Activated CD4-positive, alpha-beta T cell treated with anti-CD3 and anti-CD28 coated beads, Interleukin-2, Interleukin-6, amounts not matched to agents 100 ng/mL and 50 ng/mL, durations not matched to agents 16 hours and 8 hours (primary cell): ENCODE measurements around the gene CBFA2T2.

Experiments
- DNase-seq: peaks from one replicate; pipeline ENCODE4 v3.0.0-alpha.2; 2020

CBFA2T2 gene

GRCh38 chr20:33669873-33670640 is 180.2 kb downstream of the CBFA2T2 start:
- no peak for DNase-seq

GRCh38 chr20:33670715-33671499 is 181.0 kb downstream of the CBFA2T2 start:
- no peak for DNase-seq

- no peak for DNase-seq
Observed at GRCh38 chr20:33671573-33672288, 181.8 kb downstream of the CBFA2T2 start.

- DNase-seq = no peak
Observed at GRCh38 chr20:33672426-33673113, 182.7 kb downstream of the CBFA2T2 start.

GRCh38 chr20:33673114-33673409 is 183.2 kb downstream of the CBFA2T2 start:
- DNase-seq = no peak

- no peak for DNase-seq
Observed at GRCh38 chr20:33673410-33674293, 183.8 kb downstream of the CBFA2T2 start.

GRCh38 chr20:33674294-33675135 is 184.6 kb downstream of the CBFA2T2 start, which contains the start of gene NECAB3:
NECAB3 (minus strand) TSS chr20:33674428; CDS start chr20:33674352, 76 bp downstream.
- DNase-seq = peak; percentile 78

GRCh38 chr20:33675136-33675959 is 185.5 kb downstream of the CBFA2T2 start:
- DNase-seq = no peak

- DNase-seq = no peak
Observed at GRCh38 chr20:33676121-33676520, 186.2 kb downstream of the CBFA2T2 start.

- DNase-seq = no peak
Observed at GRCh38 chr20:33676652-33677645, 187.1 kb downstream of the CBFA2T2 start.

- DNase-seq = no peak
Observed at GRCh38 chr20:33677991-33678702, 188.3 kb downstream of the CBFA2T2 start.

- peak; percentile 80 for DNase-seq
Observed at GRCh38 chr20:33679758-33680485, 190.0 kb downstream of the CBFA2T2 start.

GRCh38 chr20:33680686-33681085 is 190.8 kb downstream of the CBFA2T2 start:
- no peak for DNase-seq

GRCh38 chr20:33681288-33681687 is 191.4 kb downstream of the CBFA2T2 start:
- DNase-seq = no peak

GRCh38 chr20:33681728-33682353 is 191.9 kb downstream of the CBFA2T2 start:
- DNase-seq = peak; percentile 37

- no peak for DNase-seq
Observed at GRCh38 chr20:33684533-33685327, 194.8 kb downstream of the CBFA2T2 start.
